IMR-90 (cell line): ENCODE results near the gene UAP1. TPM values are rescaled to one million over a fixed set of nuclear protein-coding genes. Genes with fewer than 3 reads are reported as not detected.

Experiments used
- ATAC-seq: fragments of 200-7000 bp; cut with Tn5 transposase; 2 replicates; pipeline ENCODE4 v1.9.1; 2020; ENCODE audit warnings: low read depth, mild to moderate bottlenecking, moderate library complexity
- BruUV-seq: library from RNA; stranded (reverse); fragments of 400-500 nt; replicated peaks from 2 replicates; lab custom pipeline; 2021; lab: Mats Ljungman, UMichigan
- CTCF ChIA-PET: fragments of 300-600 bp; formaldehyde crosslinking; extraction: SDS; loops from one replicate; lab custom pipeline; 2021; ENCODE audit warnings: antibody characterized with exemption; lab: Yijun Ruan, JAX
- POLR2A ChIA-PET: fragments of 300-600 bp; sonication (Branson Sonifier 250); formaldehyde crosslinking; loops from one replicate; lab custom pipeline; 2022; ENCODE audit warnings: antibody characterized with exemption; ENCODE audit not compliant: unreplicated experiment; lab: Charles Lee
- DNase-seq: peaks from one replicate; pipeline ENCODE4 v3.0.0; 2013
- H2AFZ ChIP-seq: replicated peaks from 2 replicates; pipeline ENCODE3; 2013; ENCODE audit warnings: low read length, mild to moderate bottlenecking; ENCODE audit not compliant: poor library complexity
- H2AK5ac ChIP-seq: 2 replicates; pipeline ENCODE4 v1.6.1; 2013; ENCODE audit warnings: low read depth, low read length, inconsistent platforms
- H2AK9ac ChIP-seq: replicated peaks from 2 replicates; pipeline ENCODE3; 2013; ENCODE audit warnings: mild to moderate bottlenecking, low read depth, low read length, moderate library complexity; ENCODE audit not compliant: poor library complexity
- H2BK120ac ChIP-seq: 2 replicates; pipeline ENCODE4 v1.6.1; 2013; ENCODE audit warnings: low read depth, low read length, inconsistent platforms
- H2BK15ac ChIP-seq: 3 replicates; pipeline ENCODE4 v1.6.1; 2013; ENCODE audit warnings: low read depth, low read length, inconsistent platforms
- H2BK20ac ChIP-seq: 2 replicates; pipeline ENCODE4 v1.6.1; 2013; ENCODE audit warnings: low read depth, mild to moderate bottlenecking, inconsistent platforms, low read length, moderate library complexity
- H2BK5ac ChIP-seq: 2 replicates; pipeline ENCODE4 v1.6.1; 2013; ENCODE audit warnings: mild to moderate bottlenecking, low read depth, low read length, inconsistent platforms; ENCODE audit not compliant: poor library complexity, severe bottlenecking
- H3K14ac ChIP-seq: replicated peaks from 2 replicates; pipeline ENCODE4 v1.6.1; 2013; ENCODE audit warnings: low read depth, low read length, inconsistent platforms
- H3K18ac ChIP-seq: 2 replicates; pipeline ENCODE4 v1.6.1; 2013; ENCODE audit warnings: low read depth, low read length, control low read depth
- H3K23ac ChIP-seq: 2 replicates; pipeline ENCODE4 v1.6.1; 2013; ENCODE audit warnings: low read depth, low read length, inconsistent platforms
- H3K27ac ChIP-seq: 2 replicates; pipeline ENCODE4 v1.5.1; 2013; ENCODE audit warnings: mild to moderate bottlenecking, control low read depth, low read length; ENCODE audit not compliant: insufficient read depth
- H3K27me3 ChIP-seq: 2 replicates; pipeline ENCODE4 v1.6.1; 2013; ENCODE audit warnings: low read length; ENCODE audit not compliant: control insufficient read depth, insufficient read depth
- H3K36me3 ChIP-seq: 2 replicates; pipeline ENCODE4 v1.6.1; 2013; ENCODE audit warnings: low read length, mixed read lengths; ENCODE audit not compliant: control insufficient read depth, insufficient read depth
- H3K4ac ChIP-seq: 2 replicates; pipeline ENCODE4 v1.6.1; 2013; ENCODE audit warnings: low read depth, low read length, inconsistent platforms
- H3K4me1 ChIP-seq: 2 replicates; pipeline ENCODE4 v1.6.1; 2013; ENCODE audit warnings: low read length, mixed read lengths; ENCODE audit not compliant: control insufficient read depth, insufficient read depth
- H3K4me2 ChIP-seq: 2 replicates; pipeline ENCODE4 v1.6.1; 2013; ENCODE audit warnings: low read depth, mild to moderate bottlenecking, control low read depth, low read length, moderate library complexity
- H3K4me3 ChIP-seq: 2 replicates; pipeline ENCODE4 v1.5.1; 2013; ENCODE audit warnings: low read depth, mild to moderate bottlenecking, control low read depth, low read length, moderate library complexity; ENCODE audit not compliant: insufficient read depth
- H3K56ac ChIP-seq: 2 replicates; pipeline ENCODE4 v1.6.1; 2013; ENCODE audit warnings: low read length, inconsistent platforms; ENCODE audit not compliant: insufficient read depth; ENCODE audit errors: extremely low read depth
- H3K79me1 ChIP-seq, 2 experiments: 2 replicates each; pipeline ENCODE4 v1.6.1; 2013; ENCODE audit warnings: low read length in 2 of 2, inconsistent platforms in 1 of 2, low read depth in 1 of 2
- H3K9ac ChIP-seq: 2 replicates; pipeline ENCODE4 v1.6.1; 2013; ENCODE audit warnings: low read depth, low read length, control low read depth
- H3K9me1 ChIP-seq: 2 replicates; pipeline ENCODE4 v1.6.1; 2013; ENCODE audit warnings: low read length, inconsistent platforms; ENCODE audit not compliant: insufficient read depth
- H3K9me3 ChIP-seq: 2 replicates; pipeline ENCODE4 v1.6.1; 2013; ENCODE audit warnings: low read length; ENCODE audit not compliant: control insufficient read depth, insufficient read depth
- H4K20me1 ChIP-seq: 2 replicates; pipeline ENCODE4 v1.6.1; 2013; ENCODE audit warnings: low read length, inconsistent platforms; ENCODE audit not compliant: insufficient read depth
- H4K5ac ChIP-seq: 2 replicates; pipeline ENCODE4 v1.6.1; 2013; ENCODE audit warnings: mild to moderate bottlenecking, low read depth, low read length, control low read depth
- H4K8ac ChIP-seq, 2 experiments: 2 replicates each; pipeline ENCODE4 v1.6.1; 2013; ENCODE audit warnings: low read depth in 2 of 2, low read length in 2 of 2, control low read depth in 1 of 2, inconsistent platforms in 1 of 2
- H4K91ac ChIP-seq: 2 replicates; pipeline ENCODE4 v1.6.1; 2013; ENCODE audit warnings: low read depth, low read length, inconsistent platforms; ENCODE audit not compliant: insufficient read depth
- CEBPB ChIP-seq: IDR thresholded peaks from 2 replicates; pipeline ENCODE4 v1.6.1; 2012; ENCODE audit warnings: low read depth, low read length, improper control_type of control experiment
- FOS ChIP-seq: fragments of 150-350 bp; IDR thresholded peaks from 2 replicates; pipeline ENCODE4 v1.6.1; 2016; ENCODE audit warnings: low read depth, low read length
- MXI1 ChIP-seq: IDR thresholded peaks from 2 replicates; pipeline ENCODE4 v1.6.1; 2012; ENCODE audit warnings: low read depth, mild to moderate bottlenecking, low read length, moderate library complexity, borderline replicate concordance
- USF2 ChIP-seq: fragments of 150-350 bp; IDR thresholded peaks from 2 replicates; pipeline ENCODE4 v1.6.1; 2017; ENCODE audit warnings: mild to moderate bottlenecking, antibody characterized with exemption, low read length, low read depth
- WGBS, 2 experiments: methylation state at CpG; one replicate each; pipeline versions ENCODE4 v1.1.5 to v1.1.7; 2013; ENCODE audit warnings: missing lambda C conversion rate in 2 of 2; ENCODE audit not compliant: insufficient read length in 1 of 2; ENCODE audit errors: extremely low coverage in 2 of 2; 5-methylcytosine and 5-hydroxymethylcytosine counted together
- dilution Hi-C: fragments of 300-500 bp; cut with HindIII; formaldehyde crosslinking; loops from one replicate; pipeline ENCODE4 v1.14.3; 2018; ENCODE audit warnings: low sequenced_read_pairs; ENCODE audit not compliant: unreplicated experiment
- in situ Hi-C: fragments of 300-500 bp; cut with MboI; formaldehyde crosslinking; loops from 3 replicates; pipeline ENCODE4 v1.14.3; 2019; ENCODE audit warnings: low sequenced_read_pairs, inconsistent platforms, mixed read lengths
- intact Hi-C: fragments of 100-400 bp; cut with micrococcal nuclease; formaldehyde crosslinking; loops from 2 replicates; pipeline ENCODE4 v1.10.0; 2022
- polyA plus RNA-seq, 3 experiments: library from polyadenylated mRNA; depleted of rRNA; stranded (reverse); fragments of >200 nt; gene quantifications; 2 replicates each; pipeline ENCODE4 v1.2.3, GENCODE V29; 2012; ENCODE audit warnings: low replicate concordance in 1 of 3
- total RNA-seq: library from RNA; depleted of rRNA; stranded (reverse); fragments of >200 nt; gene quantifications from 2 replicates; pipeline ENCODE4 v1.2.3, GENCODE V29; 2012

Gene UAP1
- total and polyA plus RNA-seq, 2 of the 4 experiments (the other 2 are of a cell fraction), result 93.4 to 196 TPM

DNA sequence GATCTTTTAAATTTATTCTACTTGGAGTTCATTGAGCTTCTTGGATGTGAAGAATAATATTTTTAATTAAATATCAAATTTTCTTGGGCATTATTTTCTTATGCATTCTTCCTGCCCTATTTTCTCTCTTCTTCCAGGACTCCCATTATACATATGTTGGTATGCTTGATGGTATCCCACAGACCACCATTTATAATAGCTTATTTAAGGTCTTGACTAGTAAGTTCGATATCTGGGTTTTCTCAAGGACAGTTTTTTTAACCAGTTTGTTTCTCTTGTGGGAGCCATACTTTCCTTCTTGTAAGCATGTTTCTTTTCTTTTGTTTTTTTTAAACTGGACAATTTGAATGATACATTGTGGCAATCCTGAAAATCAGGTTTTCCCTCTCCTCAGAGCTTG is 55.3 kb downstream of the UAP1 start:
- ChIA-PET POLR2A (no interaction called here), CTCF (no interaction called here)
- Histone ChIP-seq H3K56ac (no peak overlapping the region), H2BK5ac (no peak overlapping the region), H3K4ac (no peak overlapping the region), H3K9me3 (no peaks in the 10 kb centered on the region; the same call in 1 of the 2 replicates), H2AK9ac (no peak overlapping the region), H3K9ac (no peak overlapping the region), H3K18ac (no peak overlapping the region), H4K20me1 (no peaks in the 10 kb centered on the region), H4K8ac (no peak overlapping the region), H3K79me1 (no peaks in the 10 kb centered on the region; a peak in 1 of 4 replicates), H2AFZ (no peak overlapping the region), H3K9me1 (no peaks in the 10 kb centered on the region), H2BK15ac (no peak overlapping the region), H3K4me1 (peaks cover 3% of the 10 kb centered on the region; the same call in 1 of the 2 replicates), H3K27ac (no peak overlapping the region), H4K5ac (no peak overlapping the region), H2BK20ac (no peak overlapping the region), H3K4me3 (no peak overlapping the region), H2AK5ac (no peak overlapping the region), H3K23ac (no peak overlapping the region), H3K27me3 (no peaks in the 10 kb centered on the region), H2BK120ac (no peak overlapping the region), H3K4me2 (no peak overlapping the region), H3K14ac (no peak overlapping the region), H3K36me3 (no peaks in the 10 kb centered on the region), H4K91ac (no peak overlapping the region)
- intact Hi-C loops, result loop anchor here (10.0 kb wide), 1 partner anchor 558 kb away; no protein-coding TSS in a partner anchor
- in situ Hi-C loops, result no loop called here
- ATAC-seq (no peak), DNase-seq (no peak)
- no TSS peak for BruUV-seq
- dilution Hi-C loops, result no loop called here
- TF ChIP-seq FOS, result no peak
- TF ChIP-seq MXI1, result no peak
- TF ChIP-seq USF2, result no peak
- TF ChIP-seq CEBPB, result no peak
- no CpG with 5 or more reads among the region's 1 CpG for WGBS, 2 experiments
